Measurements from ENCODE around the gene CPA5. TPM values are rescaled to one million over a fixed set of nuclear protein-coding genes. Genes with fewer than 3 reads are reported as not detected.

The CPA5 gene
- total RNA-seq, 2 donors from 2014 or later, result not detected

GRCh38 chr7:130303982-130304381, 40.6 kb upstream of the CPA5 start:
- intact Hi-C loops (cut with DNase I), result no loop called here
- H3K9me3 ChIP-seq, result no peaks in the 10 kb centered on the region

GRCh38 chr7:130304878-130305277, 39.7 kb upstream of the CPA5 start:
- no peak for TF ChIP-seq POLR2A (IDR thresholded peaks at IDR 0.05)
- TF ChIP-seq CTCF (IDR thresholded peaks at IDR 0.05), result no peak
- ATAC-seq, result no peak
- H3K36me3 ChIP-seq (replicated peaks in 1 of 2; ENCODE audit: insufficient read depth in 1 of 2, low read depth in 2 of 2), result no peaks in the 10 kb centered on the region
- no peak overlapping the region for H3K4me3 ChIP-seq
- WGBS, 2 donors, result 88 to 95% methylated on average over 3 of the region's 3 CpGs
- H3K9me3 ChIP-seq, result no peaks in the 10 kb centered on the region
- H3K27me3 ChIP-seq, result no peaks in the 10 kb centered on the region
- DNase-seq, result no peak
- intact Hi-C loops (cut with DNase I), result no loop called here
- H3K27ac ChIP-seq, result no peak overlapping the region
- H3K4me1 ChIP-seq, result peaks cover 8% of the 10 kb centered on the region

More at GRCh38 chr7:130303982-130304381, 40.6 kb upstream of the CPA5 start:
- TF ChIP-seq POLR2A (IDR thresholded peaks at IDR 0.05) (no peak), CTCF (IDR thresholded peaks at IDR 0.05) (no peak)
- peak in 1 of 4 donors; percentile 48 for DNase-seq
- Histone ChIP-seq H3K36me3 (replicated peaks in 1 of 2; ENCODE audit: insufficient read depth in 1 of 2, low read depth in 2 of 2) (no peaks in the 10 kb centered on the region), H3K27me3 (no peaks in the 10 kb centered on the region), H3K4me1 (peaks cover 8% of the 10 kb centered on the region), H3K4me3 (no peak overlapping the region), H3K27ac (no peak overlapping the region)
- 60 to 71% methylated on average over 5 of the region's 5 CpGs for WGBS, 2 donors
- peak; percentile 39 for ATAC-seq

GRCh38 chr7:130305433-130306042, 39.1 kb upstream of the CPA5 start:
- TF ChIP-seq POLR2A (IDR thresholded peaks at IDR 0.05) (no peak), CTCF (IDR thresholded peaks at IDR 0.05) (no peak)
- Histone ChIP-seq H3K4me1 (peaks cover 8% of the 10 kb centered on the region), H3K9me3 (no peaks in the 10 kb centered on the region), H3K27me3 (no peaks in the 10 kb centered on the region), H3K4me3 (no peak overlapping the region), H3K36me3 (replicated peaks in 1 of 2; ENCODE audit: insufficient read depth in 1 of 2, low read depth in 2 of 2) (no peaks in the 10 kb centered on the region), H3K27ac (no peak overlapping the region)
- DNase-seq, result no peak
- intact Hi-C loops (cut with DNase I), result no loop called here
- WGBS, 2 donors, result 90 to 92% methylated on average over 17 to 21 of the region's 21 CpGs
- ATAC-seq, result no peak

GRCh38 chr7:130309986-130310385, 34.6 kb upstream of the CPA5 start:
- DNase-seq (no peak), ATAC-seq (no peak)
- H3K27me3 ChIP-seq, result no peaks in the 10 kb centered on the region
- H3K27ac ChIP-seq, result no peak overlapping the region
- H3K4me1 ChIP-seq, result no peaks in the 10 kb centered on the region
- no peak for TF ChIP-seq CTCF (IDR thresholded peaks at IDR 0.05)
- TF ChIP-seq POLR2A (IDR thresholded peaks at IDR 0.05), result no peak
- H3K4me3 ChIP-seq, result no peak overlapping the region
- no peaks in the 10 kb centered on the region for H3K36me3 ChIP-seq (replicated peaks in 1 of 2; ENCODE audit: insufficient read depth in 1 of 2, low read depth in 2 of 2)
- WGBS, 2 donors, result 77 to 80% methylated on average over 6 of the region's 6 CpGs
- intact Hi-C loops (cut with DNase I), result no loop called here
- H3K9me3 ChIP-seq, result no peaks in the 10 kb centered on the region

- no peaks in the 10 kb centered on the region for H3K9me3 ChIP-seq
- no peak overlapping the region for H3K27ac ChIP-seq
- no peak overlapping the region for H3K4me3 ChIP-seq
- no peaks in the 10 kb centered on the region for H3K4me1 ChIP-seq
- ATAC-seq (no peak), DNase-seq (no peak)
- no peaks in the 10 kb centered on the region for H3K36me3 ChIP-seq (replicated peaks in 1 of 2; ENCODE audit: insufficient read depth in 1 of 2, low read depth in 2 of 2)
- TF ChIP-seq POLR2A (IDR thresholded peaks at IDR 0.05), result no peak
- TF ChIP-seq CTCF (IDR thresholded peaks at IDR 0.05), result no peak
- intact Hi-C loops (cut with DNase I), result no loop called here
- 95% methylated on average over 6 of the region's 6 CpGs for WGBS, 2 donors
- H3K27me3 ChIP-seq, result no peaks in the 10 kb centered on the region
These were observed 30.3 kb upstream of the CPA5 start for GRCh38 chr7:130314305-130314704.

All from body of pancreas (tissue), 4 donors.